ENCODE measurements around the gene RANGAP1.

The RANGAP1 gene

DNA sequence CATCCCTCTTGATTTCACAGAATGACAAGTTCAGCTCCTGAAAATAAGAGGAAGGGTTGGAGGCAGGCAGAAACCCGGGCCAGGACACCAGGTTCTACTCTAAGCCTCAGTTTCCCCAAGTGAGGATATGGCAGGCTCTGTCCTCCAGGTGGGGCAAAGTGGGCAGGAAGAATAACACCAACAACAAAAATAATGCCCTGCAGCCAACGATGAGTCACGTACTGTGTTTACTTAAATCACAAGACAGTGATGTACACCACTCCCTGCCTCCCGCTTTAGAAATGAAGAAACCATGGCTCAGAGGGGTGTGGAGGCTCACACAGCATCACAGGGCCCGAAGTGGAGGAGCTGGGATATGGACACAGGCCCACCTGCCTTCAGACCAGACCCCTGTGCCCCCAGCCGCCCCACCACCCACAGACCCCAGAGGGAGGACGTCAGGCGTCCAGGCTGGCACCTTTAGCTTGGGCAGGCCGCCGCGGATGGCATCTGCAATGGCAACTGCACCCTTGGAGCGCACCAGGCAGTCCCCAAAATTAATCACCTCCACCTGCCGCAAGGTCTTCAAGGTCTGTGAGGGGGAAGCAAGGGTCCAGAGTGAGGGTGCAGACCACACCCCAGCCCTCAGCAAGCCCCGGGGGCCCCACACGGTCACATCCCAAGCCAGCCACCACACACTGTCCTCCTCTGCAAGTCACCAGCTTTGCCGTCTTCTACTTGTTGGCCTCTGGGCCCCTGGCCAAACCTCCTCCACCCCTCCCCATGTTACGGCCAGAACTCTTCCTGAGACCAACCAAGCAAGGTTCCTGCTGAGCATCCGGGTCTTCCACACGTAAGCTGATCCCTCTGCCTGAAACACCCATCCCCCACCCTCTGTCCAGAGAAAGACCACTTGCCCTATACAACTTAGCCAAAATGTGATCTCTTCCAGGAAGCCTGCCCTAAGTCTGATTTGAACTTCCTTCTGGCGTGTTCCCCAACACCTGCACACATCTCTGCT is 29.4 kb downstream of the RANGAP1 start:
- no peak for DNase-seq

GRCh38 chr22:41254230-41254629 is 31.8 kb downstream of the RANGAP1 start:
- no peak for DNase-seq

DNA sequence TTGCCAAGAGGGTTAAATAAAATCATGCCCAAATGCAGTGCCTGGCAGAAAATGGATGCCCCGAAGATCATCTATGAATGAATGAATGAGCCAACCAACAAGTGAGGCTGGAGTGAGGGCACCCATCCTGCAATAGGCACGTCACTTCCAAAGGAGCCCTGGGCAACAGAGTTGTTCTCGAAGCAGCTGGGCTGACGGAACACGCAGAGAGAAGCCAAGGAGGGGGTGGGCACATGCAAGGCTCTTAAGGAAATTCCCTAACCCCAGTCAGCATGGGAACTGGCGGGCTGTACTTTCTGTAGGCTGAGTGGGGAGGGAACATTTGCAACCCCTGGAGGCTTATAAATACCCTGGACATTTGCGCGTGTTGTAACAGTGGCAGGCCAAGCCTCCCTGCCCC is 33.6 kb downstream of the RANGAP1 start:
- no peak for DNase-seq

DNA sequence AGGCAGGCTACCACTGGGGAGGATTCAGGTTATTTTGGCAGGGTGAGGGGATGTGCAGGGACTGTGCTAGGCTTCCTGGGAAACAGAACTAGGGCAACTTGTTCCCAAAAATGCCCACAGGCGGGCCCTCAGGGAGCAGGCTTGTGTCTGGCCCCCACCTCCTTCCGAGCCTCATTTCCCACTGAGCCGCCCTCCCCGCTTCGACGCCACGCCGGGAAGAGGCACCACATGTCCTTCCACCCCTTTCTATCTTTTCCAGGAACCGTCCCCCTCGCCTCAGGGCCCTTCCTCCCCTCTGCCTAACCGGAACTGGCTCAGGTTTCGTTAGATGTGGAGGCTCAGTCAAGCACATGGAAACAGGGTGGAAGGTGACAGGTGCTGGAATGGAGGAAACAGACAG is 35.9 kb downstream of the RANGAP1 start:
- no peak for DNase-seq

- DNase-seq: no peak
These were observed 36.5 kb downstream of the RANGAP1 start for GRCh38 chr22:41249442-41249841.

GRCh38 chr22:41248758-41249157 is 37.2 kb downstream of the RANGAP1 start:
- no peak for DNase-seq

GRCh38 chr22:41248314-41248713 is 37.7 kb downstream of the RANGAP1 start:
- no peak for DNase-seq

GRCh38 chr22:41247703-41248102 is 38.3 kb downstream of the RANGAP1 start:
- no peak for DNase-seq

GRCh38 chr22:41245917-41246499 is 40.0 kb downstream of the RANGAP1 start:
- no peak for DNase-seq

DNA sequence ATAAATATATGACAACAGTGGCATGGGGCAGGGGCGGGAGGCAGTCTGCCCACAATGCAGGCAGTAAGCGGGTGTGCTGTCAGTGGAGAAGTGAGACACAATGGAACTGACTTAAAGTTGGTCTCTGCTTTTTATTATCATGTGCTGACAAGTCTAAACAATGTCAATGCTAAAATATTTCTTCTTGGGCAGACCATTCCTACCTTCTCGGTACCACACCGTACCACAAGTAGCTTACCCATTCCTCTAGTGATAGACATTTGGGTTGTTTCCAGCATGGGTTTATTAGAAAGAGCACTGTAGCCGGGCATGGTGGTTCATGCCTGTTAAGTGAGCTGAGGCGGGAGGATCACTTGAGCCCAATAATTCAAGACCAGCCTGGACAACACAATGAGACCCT is 42.6 kb downstream of the RANGAP1 start:
- DNase-seq: no peak

DNA sequence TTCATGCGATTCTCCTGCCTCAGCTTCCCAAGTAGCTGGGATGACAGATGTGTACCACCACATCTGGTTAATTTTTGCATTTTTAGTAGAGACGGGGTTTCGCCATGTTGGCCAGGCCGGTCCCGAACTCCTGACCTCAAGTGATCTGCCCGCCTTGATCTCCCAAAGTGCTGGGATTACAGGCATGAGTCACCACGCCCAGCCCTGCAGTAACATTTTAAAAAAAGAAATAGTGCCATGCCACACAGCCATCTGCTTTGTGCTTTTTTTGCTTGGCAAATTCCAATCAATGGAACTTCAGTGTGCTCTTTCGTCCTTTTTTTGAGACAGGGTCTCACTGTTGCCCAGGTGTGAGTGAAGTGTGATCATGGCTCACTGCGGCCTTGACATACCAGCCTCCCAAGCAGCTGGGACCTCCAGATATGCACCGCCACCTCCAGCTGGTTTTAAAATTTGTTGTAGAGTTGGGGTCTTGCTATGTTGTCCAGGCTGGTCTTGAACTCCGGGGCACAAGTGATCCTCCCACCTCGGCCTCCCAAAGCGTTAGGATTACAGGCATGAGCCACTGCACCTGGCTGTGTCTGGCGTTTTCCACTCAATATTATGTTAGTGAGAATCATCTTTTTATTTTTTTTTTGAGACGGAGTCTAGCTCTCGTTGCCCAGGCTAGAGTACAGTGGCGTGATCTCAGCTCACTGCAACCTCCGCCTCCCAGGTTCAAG is 43.4 kb downstream of the RANGAP1 start:
- no peak for DNase-seq

DNA sequence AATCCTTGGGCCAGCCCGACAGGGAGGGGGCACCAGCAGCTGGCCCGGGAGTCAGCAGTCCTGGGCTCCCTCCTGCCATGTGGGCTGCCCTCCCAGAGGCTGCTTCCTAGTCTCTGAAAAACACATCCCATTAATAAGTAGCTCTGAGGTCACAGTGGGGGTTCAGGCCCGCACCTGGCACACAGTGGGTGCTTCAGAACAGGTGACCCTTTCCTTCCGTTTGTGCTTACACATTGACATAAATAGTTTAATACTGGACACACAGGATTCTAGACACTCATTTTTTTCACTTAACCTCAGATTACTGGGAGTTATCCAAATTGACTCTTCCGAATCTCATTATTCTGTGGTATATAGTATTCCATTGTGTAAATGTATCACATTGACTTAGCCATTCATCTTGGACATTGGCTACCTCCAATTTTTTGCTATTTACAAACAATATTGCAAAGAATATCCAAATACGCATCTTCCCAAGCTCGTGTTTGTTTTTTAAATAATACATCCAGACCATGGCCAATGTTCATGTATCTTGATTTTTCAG is 44.8 kb downstream of the RANGAP1 start:
- DNase-seq: no peak

DNA sequence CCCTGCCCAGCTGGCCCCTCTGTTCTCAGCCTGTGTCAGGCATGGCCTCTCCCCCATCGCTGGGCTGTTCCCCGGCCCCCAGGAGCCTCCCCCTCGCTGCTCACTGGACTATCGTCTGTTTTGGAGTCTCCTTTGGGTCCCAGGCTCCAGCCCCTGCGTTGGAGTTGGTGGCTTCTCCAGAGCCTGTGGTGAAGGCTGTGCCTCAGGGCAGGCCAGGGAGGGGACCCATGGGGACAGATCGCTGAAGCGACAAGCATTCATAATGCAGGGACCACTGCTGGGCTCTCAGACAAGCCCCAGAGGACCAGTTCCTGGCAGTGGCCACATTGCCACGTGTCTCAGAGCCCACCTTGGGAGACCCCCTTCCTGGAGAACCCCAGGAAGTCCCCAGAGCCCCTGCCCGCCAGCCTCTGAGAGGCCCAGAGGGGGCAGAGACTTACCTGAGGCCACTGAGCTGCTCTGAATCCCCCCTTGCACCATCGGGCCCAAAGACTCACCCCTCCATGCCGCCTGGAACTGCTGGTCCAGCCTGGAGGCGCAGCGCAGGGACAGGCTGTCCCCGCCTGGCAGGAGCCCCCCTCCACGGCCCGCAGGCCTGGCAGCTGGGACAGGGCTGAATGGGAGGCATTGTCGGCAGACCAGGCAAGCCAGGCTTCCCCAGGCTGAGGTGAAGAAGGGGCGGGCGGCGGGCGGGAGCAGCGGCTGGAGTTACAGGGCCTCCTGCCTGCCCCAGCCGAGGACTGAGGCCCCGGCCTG is 45.4 kb downstream of the RANGAP1 start, which contains the start of gene CHADL:
CHADL (minus strand) TSS at position 555 of the 756 bp plus-strand sequence; CDS start at position 505, 50 bp downstream.
- no peak for DNase-seq

DNA sequence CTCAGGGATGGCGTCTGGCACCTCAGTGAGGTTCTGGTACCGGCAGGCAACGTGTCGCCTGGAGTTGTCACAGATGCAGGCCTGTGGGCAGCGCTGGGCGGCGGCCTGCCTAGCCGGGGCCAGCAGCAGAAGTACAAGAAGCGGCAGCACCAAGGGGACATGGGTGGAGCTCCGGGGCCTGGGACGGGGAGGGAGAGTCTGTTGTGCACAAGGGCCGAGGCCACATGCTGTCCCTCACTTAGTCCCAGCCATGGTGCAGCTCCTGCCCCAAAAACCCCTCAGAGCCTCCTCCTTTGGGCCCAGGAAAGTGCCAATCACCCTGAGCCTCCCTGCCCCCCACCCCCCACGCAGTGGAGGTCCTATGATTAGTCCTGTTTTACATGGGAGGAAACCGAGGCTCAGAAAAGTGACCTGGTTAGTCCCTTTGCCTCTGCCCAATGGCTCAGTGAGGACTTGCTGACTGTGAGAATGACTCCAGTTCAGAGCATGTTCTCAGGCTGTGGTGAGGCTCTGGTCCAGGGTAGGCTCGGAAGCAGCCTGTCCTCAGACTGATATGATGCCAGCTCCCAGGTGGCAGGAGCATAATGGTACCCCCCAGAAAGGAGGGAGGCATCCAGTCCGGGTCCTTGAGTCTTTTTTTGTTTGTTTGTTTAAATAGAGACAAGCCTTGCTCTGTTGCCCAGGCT is 46.4 kb downstream of the RANGAP1 start:
- DNase-seq: no peak

GRCh38 chr22:41238570-41239442 is 47.2 kb downstream of the RANGAP1 start:
- no peak for DNase-seq

DNA sequence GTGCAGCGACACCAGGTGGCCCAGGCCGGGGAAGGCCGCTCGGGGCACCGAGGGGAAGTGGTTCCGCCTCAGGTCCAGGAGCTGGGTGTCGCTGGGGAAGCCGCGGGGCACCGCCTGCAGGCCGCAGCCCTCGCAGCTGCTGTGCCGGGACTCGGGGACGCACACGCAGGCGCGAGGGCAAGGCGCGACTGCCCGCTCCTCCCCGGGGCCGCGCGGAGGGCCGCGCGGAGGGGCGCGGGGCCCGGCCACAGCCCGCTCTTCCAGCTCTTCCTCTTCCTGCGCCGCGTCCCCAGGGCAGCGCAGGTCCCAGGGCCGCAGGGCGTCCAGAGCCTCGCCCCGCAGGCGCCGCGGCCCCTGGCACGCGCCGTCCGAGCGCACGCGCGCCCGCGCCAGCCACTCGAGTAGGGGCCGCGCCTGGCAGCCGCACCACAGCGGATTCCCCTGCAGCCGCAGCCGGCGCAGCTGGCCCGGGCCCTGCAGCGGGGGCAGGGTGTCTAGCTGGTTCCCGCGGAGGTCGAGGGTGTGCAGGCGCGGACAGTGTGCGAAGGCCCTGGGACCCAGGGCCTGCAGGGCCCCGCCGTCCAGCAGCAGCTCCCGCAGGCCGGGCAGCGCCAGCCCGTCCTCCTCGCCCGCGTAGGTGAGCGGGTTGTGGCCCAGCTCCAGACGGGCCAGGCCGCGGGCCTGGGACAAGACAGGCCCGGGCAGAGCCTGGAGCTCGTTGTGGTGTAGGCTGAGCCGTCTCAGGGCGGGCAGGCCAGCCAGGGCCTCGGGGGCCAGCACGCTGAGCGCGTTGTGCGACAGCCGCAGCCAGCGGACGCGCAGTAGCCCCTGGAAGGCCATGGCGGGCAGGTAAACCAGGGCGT is 48.0 kb downstream of the RANGAP1 start:
- DNase-seq: peak in 1 of 2 experiments; percentile 4

DNA sequence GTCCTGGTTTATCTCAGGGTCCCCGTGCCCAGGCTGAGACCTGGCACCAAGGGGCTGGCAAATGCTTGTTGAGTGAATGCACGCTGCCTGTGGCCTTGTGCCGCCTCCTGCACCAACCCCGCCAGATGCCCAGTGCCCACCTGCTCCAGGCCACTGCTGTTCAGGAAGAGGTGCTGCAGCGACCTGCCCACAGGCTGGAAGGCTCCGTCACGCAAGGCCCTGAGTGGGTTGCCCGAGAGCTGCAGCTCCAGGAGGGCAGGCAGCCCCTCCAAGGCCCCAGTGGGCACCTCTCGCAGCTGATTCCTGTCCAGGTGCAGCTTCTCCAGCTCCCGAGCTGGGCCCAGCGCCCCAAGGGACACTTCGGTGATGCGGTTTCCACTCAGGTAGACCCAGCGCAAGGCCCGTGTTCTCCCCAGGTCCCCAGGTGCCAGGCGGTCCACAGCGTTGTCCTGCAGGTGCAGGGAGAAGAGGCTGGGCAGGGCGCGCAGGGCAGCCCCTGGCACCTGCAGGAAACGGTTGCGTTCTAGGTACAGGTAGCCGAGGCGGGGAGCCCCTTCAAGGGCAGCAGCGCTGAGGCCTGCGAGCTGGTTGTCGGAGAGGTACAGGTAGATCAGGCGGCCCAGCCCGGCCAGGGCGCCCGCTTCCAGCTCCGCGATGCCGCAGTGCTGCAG is 48.8 kb downstream of the RANGAP1 start:
- DNase-seq: no peak

- no peak for DNase-seq
These were observed 50.9 kb downstream of the RANGAP1 start for GRCh38 chr22:41234815-41235695.
